Measurements from ENCODE around the gene CAMP.

Gene CAMP

GRCh38 chr3:48215019-48215418, 8.3 kb upstream of the CAMP start:
- no peak for DNase-seq

GRCh38 chr3:48215466-48215865, 7.8 kb upstream of the CAMP start:
- DNase-seq = no peak

GRCh38 chr3:48215876-48216275, 7.4 kb upstream of the CAMP start:
- no peak for DNase-seq

GRCh38 chr3:48217449-48217848, 5.8 kb upstream of the CAMP start:
- DNase-seq = no peak

GRCh38 chr3:48218537-48218936, 4.8 kb upstream of the CAMP start:
- DNase-seq = no peak

- no peak for DNase-seq
These were observed 3.8 kb upstream of the CAMP start for GRCh38 chr3:48219543-48219942.

- DNase-seq = no peak
These were observed 2.5 kb upstream of the CAMP start for GRCh38 chr3:48220746-48221145.

GRCh38 chr3:48225587-48225986, 2.3 kb downstream of the CAMP start:
- DNase-seq = no peak

GRCh38 chr3:48226939-48227338, 3.6 kb downstream of the CAMP start:
- DNase-seq = no peak

- no peak for DNase-seq
These were observed 8.9 kb downstream of the CAMP start for GRCh38 chr3:48232232-48232631.

- DNase-seq = peak; percentile 43
These were observed 9.4 kb downstream of the CAMP start for GRCh38 chr3:48232734-48233133.

- no peak for DNase-seq
These were observed 10.2 kb downstream of the CAMP start for GRCh38 chr3:48233542-48233941.

- no peak for DNase-seq
These were observed 13.2 kb downstream of the CAMP start for GRCh38 chr3:48236531-48236930.

GRCh38 chr3:48238531-48239085, 15.3 kb downstream of the CAMP start:
- DNase-seq = no peak

GRCh38 chr3:48240000-48240963, 17.0 kb downstream of the CAMP start:
- no peak for DNase-seq

- DNase-seq = no peak
These were observed 18.6 kb downstream of the CAMP start for GRCh38 chr3:48241796-48242455.

- no peak for DNase-seq
These were observed 20.6 kb downstream of the CAMP start for GRCh38 chr3:48243886-48244285.

GRCh38 chr3:48244461-48244860, 21.2 kb downstream of the CAMP start:
- DNase-seq = no peak

GRCh38 chr3:48245136-48245535, 21.8 kb downstream of the CAMP start:
- no peak for DNase-seq

GRCh38 chr3:48247401-48247811, 24.1 kb downstream of the CAMP start:
- no peak for DNase-seq

- no peak for DNase-seq
These were observed 25.0 kb downstream of the CAMP start for GRCh38 chr3:48248095-48248850.

- DNase-seq = no peak
These were observed 33.3 kb downstream of the CAMP start for GRCh38 chr3:48256557-48256956.

GRCh38 chr3:48258530-48258929, 35.2 kb downstream of the CAMP start:
- no peak for DNase-seq

Data from NCI-H1694 (cell line).